Inflammatory macrophage treated with lipopolysaccharide for 1 hour (primary cell): Measurements from ENCODE around the gene BMP8B.

Experiments used
- DNase-seq, 2 donors: peaks; one replicate each; pipeline ENCODE4 v3.0.0-alpha.2; 2020 to 2022

The BMP8B gene

GRCh38 chr1:39717809-39718208 is 70.9 kb downstream of the BMP8B start:
- no peak for DNase-seq

- no peak for DNase-seq
These were observed 75.1 kb downstream of the BMP8B start for GRCh38 chr1:39713557-39713956.

- no peak for DNase-seq
These were observed 76.7 kb downstream of the BMP8B start for GRCh38 chr1:39711966-39712340.

GRCh38 chr1:39711104-39711965 is 77.3 kb downstream of the BMP8B start:
- no peak for DNase-seq

GRCh38 chr1:39707506-39707905 is 81.2 kb downstream of the BMP8B start:
- DNase-seq, result no peak
